B cell (primary cell): ENCODE results near the gene CASZ1. TPM values are rescaled to one million over a fixed set of nuclear protein-coding genes. Genes with fewer than 3 reads are reported as not detected.

ENCODE experiments used
- ATAC-seq: fragments of 200-7000 bp; cut with Tn5 transposase; one replicate; pipeline ENCODE4 v1.10.0; 2021; ENCODE audit warnings: low read depth, mild to moderate bottlenecking, moderate number of reproducible peaks, moderate library complexity
- CTCF ChIA-PET: fragments of 350-600 bp; sonication (Branson Sonifier 250); formaldehyde crosslinking; loops from one replicate; lab custom pipeline; 2021; ENCODE audit warnings: antibody characterized with exemption, inconsistent platforms; lab: Charles Lee
- POLR2A ChIA-PET: fragments of 350-600 bp; sonication (Branson Sonifier 250); formaldehyde crosslinking; loops from one replicate; lab custom pipeline; 2021; ENCODE audit warnings: antibody characterized with exemption; lab: Charles Lee
- DNase-seq: peaks from one replicate; pipeline ENCODE4 v3.0.0; 2013
- H2AFZ ChIP-seq: 2 replicates; pipeline ENCODE4 v1.6.1; 2012; ENCODE audit warnings: mild to moderate bottlenecking, low read depth, low read length; ENCODE audit not compliant: insufficient read depth, poor library complexity, severe bottlenecking
- H3K27ac ChIP-seq, 2 donors: 1 replicate in 1 of 2; 2 replicates in 1 of 2; pipeline ENCODE4 v1.5.1; 2012 to 2013; ENCODE audit warnings: low read length in 2 of 2, mild to moderate bottlenecking in 2 of 2, moderate library complexity in 1 of 2
- H3K27me3 ChIP-seq, 4 experiments: fragments of 200-600 bp in 1 of 4; sonication (generic) in 1 of 4; replicated peaks in 1 of 4; 1 replicate in 2 of 4; 2 replicates in 2 of 4; pipeline versions ENCODE4 v1.6.1 to v1.7.0; 2013 to 2016; ENCODE audit warnings: low read length in 3 of 4, mild to moderate bottlenecking in 2 of 4, mixed read lengths in 1 of 4, moderate library complexity in 1 of 4; ENCODE audit not compliant: insufficient read depth in 4 of 4, control insufficient read depth in 3 of 4; ENCODE audit errors: control extremely low read depth in 1 of 4
- H3K36me3 ChIP-seq, 2 experiments: replicated peaks in 1 of 2; 1 replicate in 1 of 2; 2 replicates in 1 of 2; pipeline versions ENCODE4 v1.6.1 to v1.7.1; 2013; ENCODE audit warnings: low read length in 1 of 2; ENCODE audit not compliant: insufficient read depth in 2 of 2, control insufficient read depth in 1 of 2; ENCODE audit errors: control extremely low read depth in 1 of 2, extremely low read depth in 1 of 2
- H3K4me1 ChIP-seq, 2 donors: fragments of 200-600 bp in 1 of 2; sonication (generic) in 1 of 2; 1 replicate in 1 of 2; 2 replicates in 1 of 2; pipeline versions ENCODE4 v1.5.1 to v1.6.1; 2013 to 2017; ENCODE audit warnings: low read length in 2 of 2; ENCODE audit not compliant: control insufficient read depth in 2 of 2, insufficient read depth in 2 of 2
- H3K4me2 ChIP-seq: replicated peaks from 2 replicates; pipeline ENCODE3; 2012; ENCODE audit warnings: mild to moderate bottlenecking, low read depth, low read length; ENCODE audit not compliant: poor library complexity, severe bottlenecking
- H3K4me3 ChIP-seq, 5 experiments: fragments of 200-600 bp in 1 of 5; sonication (generic) in 1 of 5; 1 replicate in 3 of 5; 2 replicates in 2 of 5; pipeline versions ENCODE4 v1.5.1 to v1.7.0; 2011 to 2016; ENCODE audit warnings: low read length in 4 of 5, mild to moderate bottlenecking in 4 of 5, low read depth in 2 of 5, control low read depth in 1 of 5, moderate library complexity in 1 of 5; ENCODE audit not compliant: insufficient read depth in 1 of 5; ENCODE audit errors: control extremely low read depth in 1 of 5, extremely low read depth in 1 of 5
- H3K79me2 ChIP-seq: fragments of 200-600 bp; sonication (generic); one replicate; pipeline ENCODE4 v1.6.0; 2016; ENCODE audit warnings: low read length; ENCODE audit not compliant: control insufficient read depth, insufficient read depth
- H3K9ac ChIP-seq: fragments of 200-600 bp; sonication (generic); 2 replicates; pipeline ENCODE4 v1.6.1; 2017; ENCODE audit warnings: mild to moderate bottlenecking, low read length, moderate library complexity
- H3K9me3 ChIP-seq, 3 donors: one replicate each; pipeline versions ENCODE4 v1.6.1 to v1.7.1; 2013; ENCODE audit warnings: low read length in 2 of 3; ENCODE audit not compliant: control insufficient read depth in 2 of 3, insufficient read depth in 1 of 3; ENCODE audit errors: control extremely low read depth in 1 of 3
- H4K20me1 ChIP-seq: 2 replicates; pipeline ENCODE4 v1.6.0; 2012; ENCODE audit warnings: mild to moderate bottlenecking, low read length; ENCODE audit not compliant: insufficient read depth, control insufficient read depth, poor library complexity, severe bottlenecking
- H3K27ac Mint-ChIP-seq: one replicate; pipeline ENCODE4 v1.8.0; 2021; ENCODE audit warnings: mixed read lengths
- H3K27me3 Mint-ChIP-seq: one replicate; pipeline ENCODE4 v1.8.0; 2021; ENCODE audit warnings: mixed read lengths
- H3K4me1 Mint-ChIP-seq: one replicate; pipeline ENCODE4 v1.8.0; 2021; ENCODE audit warnings: mixed read lengths
- H3K4me3 Mint-ChIP-seq: one replicate; pipeline ENCODE4 v1.8.0; 2021; ENCODE audit warnings: mixed read lengths
- H3K9me3 Mint-ChIP-seq: one replicate; pipeline ENCODE4 v1.8.0; 2022; ENCODE audit warnings: mixed read lengths; ENCODE audit not compliant: insufficient read depth
- EZH2 ChIP-seq: IDR thresholded peaks from 2 replicates; pipeline ENCODE4 v1.6.1; 2012; ENCODE audit warnings: borderline replicate concordance, low read depth, mild to moderate bottlenecking, moderate library complexity, low read length; ENCODE audit not compliant: insufficient read depth, poor library complexity, severe bottlenecking
- WGBS: methylation state at CpG from one replicate; pipeline ENCODE4 v1.1.5; 2013; ENCODE audit warnings: missing lambda C conversion rate; ENCODE audit not compliant: insufficient coverage; 5-methylcytosine and 5-hydroxymethylcytosine counted together
- intact Hi-C: fragments of 100-400 bp; cut with micrococcal nuclease; formaldehyde crosslinking; loops from one replicate; pipeline ENCODE4 v1.10.0; 2022
- polyA plus RNA-seq: library from polyadenylated mRNA; depleted of rRNA; stranded (reverse); fragments of >200 nt; gene quantifications from 2 replicates; pipeline ENCODE4 v1.2.3, GENCODE V29; 2012
- total RNA-seq, 2 donors: library from RNA; stranded (reverse); fragments of 120-200 nt in 1 of 2; gene quantifications; 1 replicate in 1 of 2; 2 replicates in 1 of 2; pipeline versions ENCODE4 v1.2.3 to v1.2.4, GENCODE V29; 2013 to 2022
- TF ChIP-seq, protein P1 (sequence below): fragments of 200-600 bp; IDR thresholded peaks from one replicate; pipeline ENCODE4 v1.8.0; 2022; ENCODE audit warnings: antibody characterized with exemption, mild to moderate bottlenecking

The CASZ1 gene
- total and polyA plus RNA-seq, 2 donors (not counting 1 experiment from before 2014, with no cell fraction given), result 9.5 to 27.2 TPM

DNA sequence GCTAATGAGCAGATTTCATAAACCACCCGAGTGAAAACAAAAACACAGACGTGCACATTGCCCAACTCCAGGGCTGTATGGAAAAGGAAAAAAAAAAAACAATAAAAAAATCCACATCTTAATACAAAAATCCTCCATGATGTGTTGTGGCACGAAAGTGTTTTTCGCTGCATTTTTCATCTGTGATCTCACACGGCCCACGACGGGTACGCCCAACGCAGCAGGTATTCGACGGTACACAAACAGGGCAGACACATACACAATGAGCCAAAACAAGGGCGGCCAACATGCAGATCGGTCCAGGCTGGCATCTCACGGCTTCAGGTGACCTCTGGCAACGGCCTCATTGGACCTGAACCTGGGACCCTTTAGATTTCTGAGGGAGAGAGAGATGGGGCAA, 31.1 kb downstream of the CASZ1 start:
- Mint-ChIP-seq H3K4me3 (no peak overlapping the region), H3K4me1 (no peaks in the 10 kb centered on the region), H3K27me3 (no peaks in the 10 kb centered on the region), H3K27ac (no peak overlapping the region), H3K9me3 (no peaks in the 10 kb centered on the region)
- intact Hi-C loops, result no loop called here
- Histone ChIP-seq H4K20me1 (no peaks in the 10 kb centered on the region), H3K4me2 (no peak overlapping the region), H3K27me3 (no peaks in the 10 kb centered on the region), H3K4me3 (no peak overlapping the region), H3K4me1 (no peaks in the 10 kb centered on the region), H3K36me3 (no peaks in the 10 kb centered on the region), H2AFZ (no peak overlapping the region), H3K9ac (no peak overlapping the region), H3K27ac (no peak overlapping the region), H3K79me2 (no peaks in the 10 kb centered on the region), H3K9me3 (peaks cover 0 to 3% (median 0%) of the 10 kb centered on the region in 3 donors)
- 92% methylated on average over 12 of the region's 15 CpGs for WGBS
- TF ChIP-seq, protein P1, sequence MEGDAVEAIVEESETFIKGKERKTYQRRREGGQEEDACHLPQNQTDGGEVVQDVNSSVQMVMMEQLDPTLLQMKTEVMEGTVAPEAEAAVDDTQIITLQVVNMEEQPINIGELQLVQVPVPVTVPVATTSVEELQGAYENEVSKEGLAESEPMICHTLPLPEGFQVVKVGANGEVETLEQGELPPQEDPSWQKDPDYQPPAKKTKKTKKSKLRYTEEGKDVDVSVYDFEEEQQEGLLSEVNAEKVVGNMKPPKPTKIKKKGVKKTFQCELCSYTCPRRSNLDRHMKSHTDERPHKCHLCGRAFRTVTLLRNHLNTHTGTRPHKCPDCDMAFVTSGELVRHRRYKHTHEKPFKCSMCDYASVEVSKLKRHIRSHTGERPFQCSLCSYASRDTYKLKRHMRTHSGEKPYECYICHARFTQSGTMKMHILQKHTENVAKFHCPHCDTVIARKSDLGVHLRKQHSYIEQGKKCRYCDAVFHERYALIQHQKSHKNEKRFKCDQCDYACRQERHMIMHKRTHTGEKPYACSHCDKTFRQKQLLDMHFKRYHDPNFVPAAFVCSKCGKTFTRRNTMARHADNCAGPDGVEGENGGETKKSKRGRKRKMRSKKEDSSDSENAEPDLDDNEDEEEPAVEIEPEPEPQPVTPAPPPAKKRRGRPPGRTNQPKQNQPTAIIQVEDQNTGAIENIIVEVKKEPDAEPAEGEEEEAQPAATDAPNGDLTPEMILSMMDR, result no peak
- TF ChIP-seq EZH2, result no peak
- ATAC-seq (no peak), DNase-seq (no peak)
- ChIA-PET CTCF (no interaction called here), POLR2A (no interaction called here)

DNA sequence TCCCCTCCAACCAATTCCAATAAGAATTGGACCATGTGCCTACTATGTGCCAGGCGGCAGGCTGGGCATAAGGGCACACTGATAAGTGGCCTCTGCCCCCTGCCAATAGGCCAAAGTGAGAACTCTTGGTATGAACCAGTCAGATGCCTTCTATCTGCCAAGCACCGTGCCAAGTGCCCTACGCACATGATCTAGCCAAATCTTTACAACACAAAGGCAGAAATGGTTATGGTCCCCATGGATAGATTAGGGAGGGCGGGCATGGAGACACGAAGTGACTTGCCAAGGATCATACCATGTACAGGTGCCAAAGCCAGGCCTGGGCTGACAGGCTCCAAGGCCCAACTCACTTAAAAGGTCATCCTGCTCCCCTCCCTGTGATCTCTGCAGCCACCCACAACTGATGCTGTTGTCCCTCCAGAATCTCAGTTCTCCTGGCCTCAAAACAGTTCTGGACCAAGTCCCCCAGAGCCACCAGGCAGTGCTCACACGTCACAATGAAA, 32.1 kb downstream of the CASZ1 start:
- Histone ChIP-seq H2AFZ (no peak overlapping the region), H3K9me3 (peaks cover 0 to 3% (median 0%) of the 10 kb centered on the region in 3 donors), H4K20me1 (no peaks in the 10 kb centered on the region), H3K27ac (no peak overlapping the region), H3K9ac (no peak overlapping the region), H3K4me2 (no peak overlapping the region), H3K27me3 (no peaks in the 10 kb centered on the region), H3K4me1 (no peaks in the 10 kb centered on the region), H3K4me3 (no peak overlapping the region), H3K36me3 (no peaks in the 10 kb centered on the region), H3K79me2 (no peaks in the 10 kb centered on the region)
- Mint-ChIP-seq H3K4me1 (peaks cover 3% of the 10 kb centered on the region), H3K27ac (no peak overlapping the region), H3K4me3 (no peak overlapping the region), H3K9me3 (no peaks in the 10 kb centered on the region), H3K27me3 (peaks cover 2% of the 10 kb centered on the region)
- 91% methylated on average over 4 of the region's 6 CpGs for WGBS
- DNase-seq (no peak), ATAC-seq (no peak)
- CTCF ChIA-PET, result no interaction called here
- POLR2A ChIA-PET, result no interaction called here
- intact Hi-C loops, result no loop called here
- TF ChIP-seq EZH2, result no peak
- TF ChIP-seq, protein P1, result no peak
